Choroid plexus epithelial cell (primary cell): ENCODE results near the gene EIF4G1.

Source experiments
- DNase-seq: peaks from one replicate; pipeline ENCODE4 v3.0.0-alpha.2; 2010; ENCODE audit warnings: low read depth
- H3K4me3 ChIP-seq: 2 replicates; pipeline ENCODE4 v1.5.1; 2011; ENCODE audit warnings: low read depth, mild to moderate bottlenecking, control low read depth, low read length, moderate library complexity
- TF ChIP-seq, protein P1 (sequence below): conservative IDR thresholded peaks from 2 replicates; pipeline ENCODE4 v1.5.1; 2011; ENCODE audit warnings: low read depth, mild to moderate bottlenecking, control low read depth, inconsistent platforms, low read length, moderate library complexity

Gene EIF4G1

DNA sequence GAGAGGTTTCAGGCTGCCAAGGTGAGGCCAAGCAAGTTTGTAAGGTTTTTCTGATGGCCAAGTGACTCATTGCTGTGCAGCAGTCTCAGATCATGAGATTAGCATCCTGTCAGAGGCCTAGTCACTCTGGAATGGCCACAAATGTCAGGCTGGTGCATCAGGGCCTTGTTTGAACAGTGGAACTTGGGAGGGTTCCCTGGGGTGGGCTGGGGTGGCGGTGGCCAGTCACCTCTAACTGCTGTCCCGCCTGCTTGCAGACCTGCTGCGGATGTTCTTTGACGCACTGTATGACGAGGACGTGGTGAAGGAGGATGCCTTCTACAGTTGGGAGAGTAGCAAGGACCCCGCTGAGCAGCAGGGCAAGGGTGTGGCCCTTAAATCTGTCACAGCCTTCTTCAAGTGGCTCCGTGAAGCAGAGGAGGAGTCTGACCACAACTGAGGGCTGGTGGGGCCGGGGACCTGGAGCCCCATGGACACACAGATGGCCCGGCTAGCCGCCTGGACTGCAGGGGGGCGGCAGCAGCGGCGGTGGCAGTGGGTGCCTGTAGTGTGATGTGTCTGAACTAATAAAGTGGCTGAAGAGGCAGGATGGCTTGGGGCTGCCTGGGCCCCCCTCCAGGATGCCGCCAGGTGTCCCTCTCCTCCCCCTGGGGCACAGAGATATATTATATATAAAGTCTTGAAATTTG, 20.2 kb downstream of the EIF4G1 start:
- DNase-seq, result no peak
- TF ChIP-seq, protein P1, sequence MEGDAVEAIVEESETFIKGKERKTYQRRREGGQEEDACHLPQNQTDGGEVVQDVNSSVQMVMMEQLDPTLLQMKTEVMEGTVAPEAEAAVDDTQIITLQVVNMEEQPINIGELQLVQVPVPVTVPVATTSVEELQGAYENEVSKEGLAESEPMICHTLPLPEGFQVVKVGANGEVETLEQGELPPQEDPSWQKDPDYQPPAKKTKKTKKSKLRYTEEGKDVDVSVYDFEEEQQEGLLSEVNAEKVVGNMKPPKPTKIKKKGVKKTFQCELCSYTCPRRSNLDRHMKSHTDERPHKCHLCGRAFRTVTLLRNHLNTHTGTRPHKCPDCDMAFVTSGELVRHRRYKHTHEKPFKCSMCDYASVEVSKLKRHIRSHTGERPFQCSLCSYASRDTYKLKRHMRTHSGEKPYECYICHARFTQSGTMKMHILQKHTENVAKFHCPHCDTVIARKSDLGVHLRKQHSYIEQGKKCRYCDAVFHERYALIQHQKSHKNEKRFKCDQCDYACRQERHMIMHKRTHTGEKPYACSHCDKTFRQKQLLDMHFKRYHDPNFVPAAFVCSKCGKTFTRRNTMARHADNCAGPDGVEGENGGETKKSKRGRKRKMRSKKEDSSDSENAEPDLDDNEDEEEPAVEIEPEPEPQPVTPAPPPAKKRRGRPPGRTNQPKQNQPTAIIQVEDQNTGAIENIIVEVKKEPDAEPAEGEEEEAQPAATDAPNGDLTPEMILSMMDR, result no peak
- H3K4me3 ChIP-seq, result no peak overlapping the region

DNA sequence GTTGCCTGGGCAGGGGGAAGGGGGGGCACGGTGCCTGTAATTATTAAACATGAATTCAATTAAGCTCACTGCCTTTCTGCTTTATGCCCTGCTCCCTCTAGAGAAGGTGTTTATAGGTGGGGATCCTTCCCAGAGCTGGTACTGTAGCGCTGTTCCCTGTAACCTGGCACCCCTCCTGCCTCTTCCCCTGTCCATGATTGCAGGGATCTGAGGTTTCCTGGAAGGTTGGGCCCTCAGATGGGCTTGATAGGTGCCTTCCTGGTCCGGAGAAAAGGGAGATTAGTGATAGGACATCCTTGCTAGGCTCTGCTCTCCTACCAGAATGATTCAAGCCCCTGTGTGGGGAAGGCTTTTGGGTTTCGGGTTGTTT, 20.9 kb downstream of the EIF4G1 start:
- TF ChIP-seq, protein P1, result no peak
- no peak for DNase-seq
- no peak overlapping the region for H3K4me3 ChIP-seq

DNA sequence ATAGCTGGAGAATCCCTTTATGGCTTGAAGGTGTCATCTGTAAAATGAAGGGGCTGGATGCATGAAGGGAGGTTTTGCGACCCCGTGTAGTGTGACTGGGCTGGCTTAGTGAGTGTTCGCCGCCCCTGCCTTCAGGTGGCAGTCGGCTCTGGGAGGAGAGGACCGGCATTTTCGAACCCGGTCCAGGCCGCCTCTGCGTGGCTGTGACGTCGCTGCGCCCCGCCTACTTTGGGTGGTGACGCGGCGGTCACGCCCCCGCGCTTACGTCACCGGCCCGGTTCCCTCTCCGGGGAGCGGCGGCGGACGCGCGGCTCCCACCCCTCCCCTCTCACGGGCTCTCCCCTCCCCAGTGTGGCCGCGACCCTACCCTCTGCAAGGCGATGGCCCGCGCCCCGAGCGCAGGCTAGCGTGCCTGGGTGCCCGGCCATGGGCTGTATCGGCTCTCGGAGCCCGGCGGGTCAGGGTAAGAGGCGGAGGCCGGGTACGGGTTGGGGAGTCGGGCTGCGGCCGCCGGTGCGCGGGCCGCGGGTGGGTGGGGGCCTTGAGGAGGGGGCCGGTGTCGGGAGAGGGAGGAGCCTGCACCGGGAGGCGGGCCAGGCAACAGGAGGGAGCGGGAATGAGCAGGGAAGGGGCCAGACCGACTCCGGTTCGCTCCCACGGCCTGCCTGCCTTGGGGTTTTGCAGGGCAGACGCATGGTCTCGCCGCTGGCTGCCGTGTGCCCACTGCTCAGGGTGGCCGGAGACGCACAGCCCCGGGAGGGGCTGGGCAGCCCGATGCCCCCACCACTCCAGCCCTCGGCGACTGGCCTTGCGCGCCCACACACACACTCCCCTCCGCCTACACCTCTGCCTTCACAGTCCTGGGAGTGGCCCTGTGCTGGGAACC, 21.5 kb downstream of the EIF4G1 start:
- H3K4me3 ChIP-seq, result peak overlapping the region; percentile 83
- DNase-seq, result peak; percentile 83
- TF ChIP-seq, protein P1, result no peak

DNA sequence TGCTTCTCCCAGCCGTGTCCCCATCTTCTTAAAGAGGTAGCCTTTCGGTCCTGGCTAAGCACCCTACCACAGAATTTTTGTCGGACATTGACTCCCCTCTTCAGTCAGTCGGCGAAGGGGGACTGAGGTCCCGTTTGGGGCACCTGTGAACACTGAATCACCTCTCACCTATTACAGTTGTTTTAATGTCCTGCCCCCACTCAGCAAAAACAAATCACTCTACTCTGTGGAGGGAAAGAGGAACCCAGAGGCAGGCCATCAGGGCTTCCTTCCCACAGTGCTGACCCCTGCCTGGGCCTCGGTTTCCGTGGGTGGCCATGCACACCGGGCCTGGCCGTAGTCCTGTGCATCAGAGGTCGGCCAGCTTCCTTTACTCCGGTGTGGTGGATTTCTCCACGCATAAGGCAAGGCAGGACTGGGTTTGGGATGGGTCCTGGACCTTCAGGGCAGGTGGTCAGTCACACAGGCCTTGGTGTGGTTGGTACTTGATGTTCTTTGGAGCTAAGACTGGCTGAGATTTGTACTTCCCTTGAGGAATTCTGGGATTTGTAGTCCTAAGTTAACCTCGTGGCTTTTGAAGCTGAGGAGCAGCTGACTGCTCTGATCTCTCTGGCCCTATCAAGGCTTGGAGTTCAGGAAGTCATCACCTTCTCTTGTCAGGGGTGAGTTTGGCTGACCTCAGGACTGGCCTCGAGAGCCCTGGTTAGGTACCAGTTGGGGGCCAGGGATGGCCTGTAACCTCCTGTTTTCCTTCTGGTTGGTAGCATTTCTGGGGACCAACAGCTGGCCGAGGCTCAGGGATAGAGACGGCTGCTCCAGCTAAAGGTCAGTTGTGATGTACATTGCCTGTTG, 22.4 kb downstream of the EIF4G1 start:
- TF ChIP-seq, protein P1, result no peak
- peak; percentile 69 for DNase-seq
- H3K4me3 ChIP-seq, result peak overlapping the region; percentile 83

DNA sequence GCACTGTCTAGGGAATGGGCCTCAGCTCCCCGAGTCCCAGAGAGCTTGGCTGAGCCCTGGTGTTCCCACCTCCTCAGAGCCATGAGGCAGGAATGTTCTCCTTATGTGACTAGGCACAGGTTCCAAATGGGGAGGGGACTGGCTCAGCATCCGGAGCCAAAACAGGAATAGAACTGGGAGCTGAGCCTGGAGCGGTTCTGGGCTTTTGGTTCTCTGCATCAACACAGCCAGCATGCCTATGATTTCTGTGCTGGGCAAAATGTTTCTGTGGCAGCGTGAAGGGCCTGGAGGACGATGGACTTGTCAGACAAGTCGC, 23.0 kb downstream of the EIF4G1 start, which contains the start of gene FAM131A:
FAM131A (plus strand) TSS at position 202 of the 316 bp plus-strand sequence; CDS start at position 233, 31 bp downstream.
- peak within 1 kb of the TSS; percentile 83 for H3K4me3 ChIP-seq
- DNase-seq, result no peak
- TF ChIP-seq, protein P1, result no peak

DNA sequence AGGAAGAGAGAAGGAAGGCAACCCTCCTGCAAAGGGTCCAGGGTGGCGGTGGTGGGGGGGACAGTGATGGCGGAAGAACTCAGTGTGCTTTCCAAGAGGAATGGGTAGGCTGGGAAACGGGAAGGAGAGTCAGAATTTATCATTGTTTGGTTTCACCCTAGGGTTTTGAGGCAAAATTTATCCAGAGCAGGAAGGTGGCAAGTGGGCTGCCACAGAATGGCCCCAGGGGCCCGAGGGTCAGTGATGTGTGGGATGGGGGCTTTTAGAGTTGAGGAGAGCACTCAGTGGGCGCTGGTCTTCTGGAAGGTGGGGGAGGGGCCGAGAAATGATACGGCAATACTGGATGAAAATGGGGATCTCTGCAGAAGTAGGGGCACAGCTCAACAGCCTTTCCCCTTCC, 23.6 kb downstream of the EIF4G1 start:
- TF ChIP-seq, protein P1, result no peak
- H3K4me3 ChIP-seq, result peak overlapping the region; percentile 38
- no peak for DNase-seq
